Keratinocyte (primary cell): ENCODE measurements around the gene PER2. TPM values are rescaled to one million over a fixed set of nuclear protein-coding genes. Genes with fewer than 3 reads are reported as not detected.
A peak's percentile ranks its signal among the peaks of the same experiment; 100 is the strongest.

Experiments used
- DNase-seq: peaks from one replicate; pipeline ENCODE4 v3.0.0-alpha.2; 2011; ENCODE audit warnings: low read depth, missing footprints, low spot score
- FAIRE-seq: peaks from 2 replicates; lab custom pipeline; 2011; peaks lifted over from hg19 to GRCh38; lab: Jason Lieb, UNC
- H2AFZ ChIP-seq: 2 replicates; pipeline ENCODE4 v1.6.0; 2012; ENCODE audit warnings: low read length, control low read depth, inconsistent platforms; ENCODE audit not compliant: control insufficient read depth
- H3K27ac ChIP-seq: 2 replicates; pipeline ENCODE4 v1.5.1; 2011; ENCODE audit warnings: low read length; ENCODE audit not compliant: control insufficient read depth, insufficient read depth
- H3K27me3 ChIP-seq: 3 replicates; pipeline ENCODE4 v1.6.0; 2011; ENCODE audit warnings: low read length; ENCODE audit not compliant: control insufficient read depth, insufficient read depth; ENCODE audit errors: extremely low read depth
- H3K36me3 ChIP-seq, 2 experiments: 2 replicates in 1 of 2; 3 replicates in 1 of 2; pipeline ENCODE4 v1.5.1; 2011; ENCODE audit warnings: low read length in 2 of 2, mild to moderate bottlenecking in 1 of 2; ENCODE audit not compliant: control insufficient read depth in 2 of 2, insufficient read depth in 2 of 2; ENCODE audit errors: extremely low read depth in 1 of 2
- H3K4me1 ChIP-seq: 3 replicates; pipeline ENCODE4 v1.5.1; 2011; ENCODE audit warnings: low read length; ENCODE audit not compliant: control insufficient read depth, insufficient read depth; ENCODE audit errors: extremely low read depth
- H3K4me2 ChIP-seq: 3 replicates; pipeline ENCODE4 v1.6.0; 2011; ENCODE audit warnings: low read depth, low read length; ENCODE audit not compliant: control insufficient read depth, insufficient read depth; ENCODE audit errors: extremely low read depth
- H3K4me3 ChIP-seq, 3 experiments: fragments of 200-600 bp in 1 of 3; sonication (generic) in 1 of 3; 2 replicates in 2 of 3; 3 replicates in 1 of 3; pipeline ENCODE4 v1.5.1; 2011 to 2016; ENCODE audit warnings: low read length in 3 of 3, mild to moderate bottlenecking in 3 of 3, control low read depth in 2 of 3, inconsistent platforms in 1 of 3, low read depth in 1 of 3, mixed read lengths in 1 of 3, mixed run types in 1 of 3, moderate library complexity in 1 of 3; ENCODE audit not compliant: control insufficient read depth in 2 of 3, insufficient read depth in 2 of 3; ENCODE audit errors: extremely low read depth in 1 of 3
- H3K79me2 ChIP-seq: 2 replicates; pipeline ENCODE4 v1.6.0; 2012; ENCODE audit warnings: low read length; ENCODE audit not compliant: control insufficient read depth, insufficient read depth
- H3K9ac ChIP-seq: 3 replicates; pipeline ENCODE4 v1.6.0; 2011; ENCODE audit warnings: low read length; ENCODE audit not compliant: control insufficient read depth, insufficient read depth; ENCODE audit errors: extremely low read depth
- H3K9me1 ChIP-seq: 3 replicates; pipeline ENCODE4 v1.6.0; 2011; ENCODE audit warnings: low read length; ENCODE audit not compliant: control insufficient read depth, insufficient read depth; ENCODE audit errors: extremely low read depth
- H3K9me3 ChIP-seq: 2 replicates; pipeline ENCODE4 v1.5.1; 2012; ENCODE audit warnings: low read depth, low read length; ENCODE audit not compliant: control insufficient read depth
- H4K20me1 ChIP-seq: 3 replicates; pipeline ENCODE4 v1.6.0; 2011; ENCODE audit warnings: low read length; ENCODE audit not compliant: control insufficient read depth, insufficient read depth; ENCODE audit errors: extremely low read depth
- EZH2 ChIP-seq: IDR thresholded peaks from one replicate; pipeline ENCODE4 v1.6.1; 2012; ENCODE audit warnings: inconsistent platforms, mild to moderate bottlenecking, low read length, moderate library complexity
- dilution Hi-C: fragments of 300-500 bp; cut with MboI; formaldehyde crosslinking; loops from one replicate; pipeline ENCODE4 v1.7.0; 2020; ENCODE audit warnings: low sequenced_read_pairs; ENCODE audit not compliant: extremely low pct_ligation_motif_present
- polyA plus RNA-seq, 5 experiments: library from polyadenylated mRNA; depleted of rRNA in 3 of 5; stranded (reverse) in 3 of 5; stranded (forward) in 1 of 5; unstranded in 1 of 5; fragments of >200 nt; gene quantifications; 1 replicate in 1 of 5; 2 replicates in 3 of 5; 3 replicates in 1 of 5; pipeline versions ENCODE4 v1.2.1 to v1.2.3, GENCODE V29; 2011 to 2012; ENCODE audit warnings: missing spikeins in 2 of 5, low read depth in 1 of 5, low replicate concordance in 1 of 5
- TF ChIP-seq, protein P1 (sequence below), 3 experiments: IDR thresholded peaks in 1 of 3; conservative IDR thresholded peaks in 1 of 3; optimal IDR thresholded peaks in 1 of 3; 2 replicates in 2 of 3; 3 replicates in 1 of 3; pipeline versions ENCODE3 to v1.5.1; 2011; ENCODE audit warnings: low read length in 3 of 3, mild to moderate bottlenecking in 3 of 3, moderate library complexity in 2 of 3, control low read depth in 1 of 3, inconsistent platforms in 1 of 3; ENCODE audit not compliant: insufficient read depth in 2 of 3; ENCODE audit errors: extremely low read depth in 1 of 3

The PER2 gene
- polyA plus RNA-seq, 1 donor (not counting 4 experiments of a cell fraction or from before 2014, with no cell fraction given), result 1.6 TPM

DNA sequence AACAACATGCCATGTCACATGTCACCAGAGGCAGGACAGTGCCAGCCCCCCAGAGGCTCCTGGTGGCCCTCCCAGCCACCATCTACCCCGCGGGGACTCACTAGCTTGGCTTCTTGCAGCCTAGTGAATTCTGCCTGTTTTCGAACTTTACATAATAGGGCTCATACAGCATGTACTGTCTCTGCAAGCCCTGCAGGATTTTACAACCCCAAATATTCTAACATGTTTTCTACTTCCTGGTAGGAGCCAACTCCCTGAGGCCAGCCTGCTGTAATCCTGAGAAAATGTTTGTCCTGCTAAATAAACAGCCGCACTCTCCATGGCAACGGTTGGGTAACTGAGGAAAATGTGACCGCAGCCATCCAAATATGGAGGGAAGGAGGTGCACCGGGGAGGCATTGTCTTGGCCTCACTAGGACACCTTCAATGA lies 2.7 kb downstream of the PER2 start:
- Histone ChIP-seq H3K9ac (peak overlapping the region; percentile 98), H4K20me1 (no peaks in the 10 kb centered on the region), H3K27ac (peak overlapping the region; percentile 98), H3K27me3 (no peaks in the 10 kb centered on the region), H3K79me2 (peaks cover 19% of the 10 kb centered on the region), H3K4me3 (peak overlapping the region in 2 of 3 experiments; percentile 19 to 54), H3K4me1 (peaks cover 48% of the 10 kb centered on the region), H3K36me3 (peaks cover 0 to 5% of the 10 kb centered on the region in 2 experiments), H3K4me2 (peak overlapping the region; percentile 90), H2AFZ (no peak overlapping the region), H3K9me3 (no peaks in the 10 kb centered on the region), H3K9me1 (no peaks in the 10 kb centered on the region)
- no peak for TF ChIP-seq EZH2
- dilution Hi-C loops, result no loop called here
- peak; percentile 90 for FAIRE-seq
- peak; percentile 57 for DNase-seq

DNA sequence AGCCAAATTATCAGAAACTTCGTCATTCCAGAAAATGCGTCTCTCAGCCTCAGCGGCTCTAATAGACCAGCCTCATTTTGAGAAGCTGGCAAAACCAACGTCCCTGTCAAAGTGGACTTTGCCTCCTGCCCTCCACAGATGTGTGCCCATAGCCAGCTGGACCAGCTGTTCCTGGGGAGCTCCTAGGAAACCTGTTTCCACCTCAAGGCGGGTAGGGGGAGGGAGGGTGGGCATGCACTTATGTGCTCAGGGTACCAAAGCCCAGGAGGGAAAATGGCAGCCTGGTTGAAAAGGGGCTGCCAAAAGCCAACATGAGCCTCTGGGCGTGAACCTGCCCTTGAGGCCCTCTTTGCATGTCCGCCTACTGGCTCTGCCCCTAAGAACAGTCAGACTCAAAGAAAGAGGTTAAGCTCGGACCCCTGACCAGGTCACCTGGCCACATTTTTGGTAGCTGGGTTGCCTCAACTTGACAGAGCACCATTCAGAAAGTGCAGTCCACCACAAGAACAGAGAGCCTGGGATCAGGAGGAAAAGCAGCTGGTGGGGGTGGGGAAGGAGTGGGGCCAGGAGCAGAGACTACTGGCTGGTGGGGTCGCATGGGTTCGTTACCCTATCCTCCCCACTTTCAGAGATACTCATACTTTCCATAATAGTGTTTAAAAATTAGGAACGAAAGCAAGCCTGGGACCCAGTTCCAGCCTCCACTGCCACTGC lies 3.5 kb downstream of the PER2 start:
- dilution Hi-C loops, result no loop called here
- Histone ChIP-seq H3K4me3 (peak overlapping the region in 2 of 3 experiments; percentile 19 to 54), H2AFZ (no peak overlapping the region), H3K27ac (peak overlapping the region; percentile 98), H3K9me3 (no peaks in the 10 kb centered on the region), H3K4me2 (peak overlapping the region; percentile 90), H4K20me1 (no peaks in the 10 kb centered on the region), H3K36me3 (peaks cover 0 to 5% of the 10 kb centered on the region in 2 experiments), H3K79me2 (peaks cover 19% of the 10 kb centered on the region), H3K9me1 (no peaks in the 10 kb centered on the region), H3K9ac (peak overlapping the region; percentile 98), H3K4me1 (peaks cover 43% of the 10 kb centered on the region), H3K27me3 (no peaks in the 10 kb centered on the region)
- no peak for TF ChIP-seq EZH2
- TF ChIP-seq, protein P1, sequence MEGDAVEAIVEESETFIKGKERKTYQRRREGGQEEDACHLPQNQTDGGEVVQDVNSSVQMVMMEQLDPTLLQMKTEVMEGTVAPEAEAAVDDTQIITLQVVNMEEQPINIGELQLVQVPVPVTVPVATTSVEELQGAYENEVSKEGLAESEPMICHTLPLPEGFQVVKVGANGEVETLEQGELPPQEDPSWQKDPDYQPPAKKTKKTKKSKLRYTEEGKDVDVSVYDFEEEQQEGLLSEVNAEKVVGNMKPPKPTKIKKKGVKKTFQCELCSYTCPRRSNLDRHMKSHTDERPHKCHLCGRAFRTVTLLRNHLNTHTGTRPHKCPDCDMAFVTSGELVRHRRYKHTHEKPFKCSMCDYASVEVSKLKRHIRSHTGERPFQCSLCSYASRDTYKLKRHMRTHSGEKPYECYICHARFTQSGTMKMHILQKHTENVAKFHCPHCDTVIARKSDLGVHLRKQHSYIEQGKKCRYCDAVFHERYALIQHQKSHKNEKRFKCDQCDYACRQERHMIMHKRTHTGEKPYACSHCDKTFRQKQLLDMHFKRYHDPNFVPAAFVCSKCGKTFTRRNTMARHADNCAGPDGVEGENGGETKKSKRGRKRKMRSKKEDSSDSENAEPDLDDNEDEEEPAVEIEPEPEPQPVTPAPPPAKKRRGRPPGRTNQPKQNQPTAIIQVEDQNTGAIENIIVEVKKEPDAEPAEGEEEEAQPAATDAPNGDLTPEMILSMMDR (optimal IDR thresholded peaks at IDR 0.05 in 1 of 3, IDR thresholded peaks at IDR 0.05 in 1 of 3, conservative IDR thresholded peaks at IDR 0.05 in 1 of 3; ENCODE audit: extremely low read depth in 1 of 3, insufficient read depth in 2 of 3, low read length in 3 of 3), result no peak
- FAIRE-seq, result no peak
- DNase-seq, result no peak
